MCF 10A (cell line): Measurements from ENCODE around the gene PRELID3B. TPM values are rescaled to one million over a fixed set of nuclear protein-coding genes. Genes with fewer than 3 reads are reported as not detected.

Source experiments
- BruUV-seq: library from RNA; stranded (reverse); fragments of 400-500 nt; replicated peaks from 2 replicates; lab custom pipeline; 2021; lab: Mats Ljungman, UMichigan
- CTCF ChIA-PET: fragments of 300-600 bp; sonication (Branson Sonifier 250); formaldehyde crosslinking; extraction: SDS; loops from one replicate; lab custom pipeline; 2021; ENCODE audit warnings: antibody characterized with exemption, inconsistent platforms; lab: Yijun Ruan, JAX
- POLR2A ChIA-PET: fragments of 300-600, 350-650 bp; sonication (Branson Sonifier 250); formaldehyde crosslinking; extraction: SDS; loops from one replicate; lab custom pipeline; 2020; ENCODE audit warnings: antibody characterized with exemption, inconsistent platforms; lab: Yijun Ruan, JAX
- DNase-seq: peaks from one replicate; pipeline ENCODE4 v3.0.0-alpha.2; 2018; ENCODE audit not compliant: unreplicated experiment
- H3K27ac Mint-ChIP-seq: one replicate; pipeline ENCODE4 v1.8.0; 2022; ENCODE audit warnings: mild to moderate bottlenecking, low read depth, mixed read lengths; ENCODE audit not compliant: unreplicated experiment
- H3K27me3 Mint-ChIP-seq: one replicate; pipeline ENCODE4 v1.8.0; 2022; ENCODE audit warnings: mixed read lengths; ENCODE audit not compliant: insufficient read depth, unreplicated experiment
- H3K36me3 Mint-ChIP-seq: one replicate; pipeline ENCODE4 v1.8.0; 2022; ENCODE audit warnings: mild to moderate bottlenecking, moderate library complexity, mixed read lengths; ENCODE audit not compliant: insufficient read depth, unreplicated experiment
- H3K4me1 Mint-ChIP-seq: one replicate; pipeline ENCODE4 v1.8.0; 2022; ENCODE audit warnings: mixed read lengths; ENCODE audit not compliant: insufficient read depth, unreplicated experiment
- H3K4me3 Mint-ChIP-seq: one replicate; pipeline ENCODE4 v1.8.0; 2022; ENCODE audit warnings: mild to moderate bottlenecking, moderate library complexity, mixed read lengths; ENCODE audit not compliant: unreplicated experiment
- H3K9me3 Mint-ChIP-seq: one replicate; pipeline ENCODE4 v1.8.0; 2022; ENCODE audit warnings: mixed read lengths; ENCODE audit not compliant: unreplicated experiment
- intact Hi-C: fragments of 100-400 bp; cut with micrococcal nuclease; formaldehyde crosslinking; loops from 2 replicates; pipeline ENCODE4 v1.14.1; 2022
- total RNA-seq: library from RNA; stranded (reverse); gene quantifications from 2 replicates; pipeline ENCODE4 v1.2.3, GENCODE V29; 2022
- TF ChIP-seq, protein P1 (sequence below): fragments of 200-600 bp; IDR thresholded peaks from one replicate; pipeline ENCODE4 v1.8.0; 2022; ENCODE audit warnings: antibody characterized with exemption, mild to moderate bottlenecking; ENCODE audit not compliant: unreplicated experiment

Gene PRELID3B
- total RNA-seq, 1 experiment from 2014 or later, result 197 TPM

DNA sequence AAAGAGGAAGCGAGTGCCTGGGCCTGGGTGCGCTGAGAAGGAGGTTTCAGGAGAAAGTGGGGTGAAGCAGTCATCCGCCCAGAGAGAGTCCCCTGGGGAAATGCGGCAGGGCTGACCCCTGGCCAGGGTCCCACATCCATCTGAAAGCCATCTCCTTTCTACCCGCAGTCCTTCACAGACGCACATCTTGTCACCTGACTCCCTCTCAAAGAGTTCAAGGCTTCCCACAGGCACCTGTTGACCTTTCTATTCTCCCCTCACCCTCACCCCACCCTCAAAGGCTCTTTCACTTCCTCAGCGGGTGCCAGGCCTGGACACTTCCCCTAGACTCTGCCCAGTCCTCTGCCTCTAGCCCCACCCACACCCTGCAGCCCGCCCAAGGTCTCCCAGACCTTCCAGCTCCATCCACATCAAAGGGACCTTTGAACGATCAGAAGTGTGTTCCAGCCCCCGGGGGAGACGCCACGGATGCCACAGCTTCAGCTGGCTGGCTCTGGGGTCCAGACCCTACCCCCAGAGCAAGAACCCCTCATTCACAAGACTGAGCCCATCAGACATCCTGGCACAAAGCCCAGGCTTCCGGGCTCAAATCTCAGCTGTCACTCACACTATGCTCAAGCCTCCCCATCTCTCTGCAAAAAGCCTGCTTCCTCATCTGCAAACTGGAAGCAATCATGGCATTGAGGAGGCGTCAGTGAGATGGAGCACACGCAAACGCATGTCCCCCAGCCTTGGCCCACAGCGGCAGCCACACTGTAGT is 37.6 kb downstream of the PRELID3B start:
- TF ChIP-seq, protein P1, sequence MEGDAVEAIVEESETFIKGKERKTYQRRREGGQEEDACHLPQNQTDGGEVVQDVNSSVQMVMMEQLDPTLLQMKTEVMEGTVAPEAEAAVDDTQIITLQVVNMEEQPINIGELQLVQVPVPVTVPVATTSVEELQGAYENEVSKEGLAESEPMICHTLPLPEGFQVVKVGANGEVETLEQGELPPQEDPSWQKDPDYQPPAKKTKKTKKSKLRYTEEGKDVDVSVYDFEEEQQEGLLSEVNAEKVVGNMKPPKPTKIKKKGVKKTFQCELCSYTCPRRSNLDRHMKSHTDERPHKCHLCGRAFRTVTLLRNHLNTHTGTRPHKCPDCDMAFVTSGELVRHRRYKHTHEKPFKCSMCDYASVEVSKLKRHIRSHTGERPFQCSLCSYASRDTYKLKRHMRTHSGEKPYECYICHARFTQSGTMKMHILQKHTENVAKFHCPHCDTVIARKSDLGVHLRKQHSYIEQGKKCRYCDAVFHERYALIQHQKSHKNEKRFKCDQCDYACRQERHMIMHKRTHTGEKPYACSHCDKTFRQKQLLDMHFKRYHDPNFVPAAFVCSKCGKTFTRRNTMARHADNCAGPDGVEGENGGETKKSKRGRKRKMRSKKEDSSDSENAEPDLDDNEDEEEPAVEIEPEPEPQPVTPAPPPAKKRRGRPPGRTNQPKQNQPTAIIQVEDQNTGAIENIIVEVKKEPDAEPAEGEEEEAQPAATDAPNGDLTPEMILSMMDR, result no peak
- Mint-ChIP-seq H3K27me3 (no peaks in the 10 kb centered on the region), H3K9me3 (no peaks in the 10 kb centered on the region), H3K36me3 (peaks cover 38% of the 10 kb centered on the region), H3K27ac (peak overlapping the region; percentile 86), H3K4me1 (peaks cover 32% of the 10 kb centered on the region), H3K4me3 (peak overlapping the region; percentile 77)
- intact Hi-C loops, result no loop called here
- CTCF ChIA-PET, result interaction anchor here (0.7 kb wide), 1 partner anchor 20 kb away, joined by 3 read pairs; no protein-coding TSS in a partner anchor
- no TSS peak for BruUV-seq
- no peak for DNase-seq
- POLR2A ChIA-PET, result interaction anchor here (1.5 kb wide), 1 partner anchor 115 kb away, joined by 3 read pairs; no protein-coding TSS in a partner anchor

DNA sequence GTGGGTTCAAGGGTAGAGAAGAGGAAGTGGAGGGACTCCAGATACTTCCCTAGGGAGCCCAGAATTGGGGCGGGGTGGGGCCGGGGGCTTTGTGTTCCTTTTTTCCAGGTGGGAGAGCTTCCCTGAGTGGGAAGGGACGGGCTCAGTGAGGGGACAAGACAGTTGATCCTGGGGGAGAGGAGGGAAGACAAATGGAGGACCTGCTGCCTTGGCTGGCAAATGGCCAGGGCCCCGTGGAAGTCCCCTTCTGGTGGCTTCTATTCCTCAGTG is 38.2 kb downstream of the PRELID3B start:
- Mint-ChIP-seq H3K27me3 (no peaks in the 10 kb centered on the region), H3K4me1 (peaks cover 32% of the 10 kb centered on the region), H3K27ac (peak overlapping the region; percentile 31), H3K9me3 (no peaks in the 10 kb centered on the region), H3K4me3 (peak overlapping the region; percentile 17), H3K36me3 (peaks cover 43% of the 10 kb centered on the region)
- TF ChIP-seq, protein P1, result no peak
- intact Hi-C loops, result no loop called here
- BruUV-seq, result no TSS peak
- CTCF ChIA-PET, result interaction anchor here (0.6 to 0.7 kb wide), 2 partner anchors 19 to 1366 kb away, joined by 3 read pairs; no protein-coding TSS in a partner anchor
- POLR2A ChIA-PET, result no interaction called here
- DNase-seq, result no peak

DNA sequence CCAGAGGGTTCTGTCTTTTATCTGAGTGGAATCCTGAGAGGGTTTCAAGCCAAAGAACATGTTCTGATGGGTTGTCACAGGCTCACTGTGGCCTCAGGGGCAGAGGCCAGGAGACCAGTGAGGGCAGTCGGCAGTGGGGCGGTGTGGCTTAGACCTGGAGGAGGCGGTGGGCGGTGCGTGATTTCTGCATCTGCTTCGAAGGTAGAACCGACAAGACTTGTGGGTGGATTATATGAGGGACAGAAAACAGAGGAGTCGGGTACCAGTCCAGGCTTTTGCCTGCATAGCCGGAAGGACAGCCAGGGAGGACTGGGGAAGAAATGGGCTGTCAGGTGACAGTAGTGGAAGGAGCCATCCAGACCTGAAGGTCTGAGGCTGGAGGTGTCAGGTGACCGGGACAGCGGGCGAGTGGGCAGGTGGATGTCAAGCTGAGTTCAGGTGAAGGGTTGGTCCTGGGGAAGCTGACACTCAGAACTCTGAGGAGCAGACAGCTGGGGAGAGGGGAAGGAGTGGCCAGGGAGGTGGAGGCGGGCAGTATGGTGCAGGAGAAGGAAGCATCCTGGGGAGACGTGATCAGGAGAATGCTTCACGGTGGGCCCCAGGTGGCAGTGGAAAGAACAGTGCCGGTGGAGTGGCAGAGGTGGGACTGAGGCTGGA is 38.6 kb downstream of the PRELID3B start:
- H3K4me1 Mint-ChIP-seq, result peaks cover 32% of the 10 kb centered on the region
- POLR2A ChIA-PET, result no interaction called here
- DNase-seq, result no peak
- H3K9me3 Mint-ChIP-seq, result no peaks in the 10 kb centered on the region
- peaks cover 48% of the 10 kb centered on the region for H3K36me3 Mint-ChIP-seq
- H3K27ac Mint-ChIP-seq, result peak overlapping the region; percentile 31
- peak overlapping the region; percentile 17 for H3K4me3 Mint-ChIP-seq
- intact Hi-C loops, result no loop called here
- no TSS peak for BruUV-seq
- H3K27me3 Mint-ChIP-seq, result no peaks in the 10 kb centered on the region
- CTCF ChIA-PET, result interaction anchor here (0.6 kb wide), 1 partner anchor 1365 kb away, joined by 3 read pairs; no protein-coding TSS in a partner anchor
- TF ChIP-seq, protein P1, result no peak

DNA sequence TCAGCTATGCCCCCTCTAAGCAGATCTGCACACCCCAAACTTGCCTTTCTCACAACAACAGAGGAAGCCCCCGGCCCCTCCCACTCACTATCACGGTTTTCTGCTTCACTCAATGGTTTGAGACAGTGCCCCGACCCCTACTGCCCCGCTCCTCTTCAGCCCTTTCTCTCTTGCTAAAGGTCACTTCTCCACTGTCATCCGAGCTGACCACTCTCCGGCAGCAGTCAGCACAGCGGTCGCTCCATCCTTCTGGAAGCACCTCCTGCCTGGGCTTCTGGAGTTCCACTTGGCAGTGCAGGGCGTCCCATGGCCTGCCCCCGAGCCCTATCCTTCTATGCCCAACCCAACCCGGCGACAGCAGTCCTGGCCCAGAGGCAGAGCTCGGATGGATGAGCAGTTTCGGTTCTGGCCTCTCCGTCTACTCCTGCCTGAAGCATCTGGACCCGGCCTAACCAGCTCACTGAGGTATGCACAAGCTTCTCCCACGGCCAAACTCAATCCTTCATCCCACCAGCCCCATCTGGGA is 39.6 kb downstream of the PRELID3B start:
- POLR2A ChIA-PET, result no interaction called here
- no TSS peak for BruUV-seq
- CTCF ChIA-PET, result no interaction called here
- no peaks in the 10 kb centered on the region for H3K27me3 Mint-ChIP-seq
- no peak for DNase-seq
- intact Hi-C loops, result no loop called here
- peaks cover 32% of the 10 kb centered on the region for H3K4me1 Mint-ChIP-seq
- peaks cover 55% of the 10 kb centered on the region for H3K36me3 Mint-ChIP-seq
- no peaks in the 10 kb centered on the region for H3K9me3 Mint-ChIP-seq
- H3K4me3 Mint-ChIP-seq, result no peak overlapping the region
- TF ChIP-seq, protein P1, result no peak
- no peak overlapping the region for H3K27ac Mint-ChIP-seq
